Measurements from ENCODE around the gene KIFAP3.
"Not testable (repeated sequence)": the region's sequence is repeated elsewhere in the genome, so short reads cannot be mapped to it uniquely, and the experiment has no call there.

KIFAP3 gene

DNA sequence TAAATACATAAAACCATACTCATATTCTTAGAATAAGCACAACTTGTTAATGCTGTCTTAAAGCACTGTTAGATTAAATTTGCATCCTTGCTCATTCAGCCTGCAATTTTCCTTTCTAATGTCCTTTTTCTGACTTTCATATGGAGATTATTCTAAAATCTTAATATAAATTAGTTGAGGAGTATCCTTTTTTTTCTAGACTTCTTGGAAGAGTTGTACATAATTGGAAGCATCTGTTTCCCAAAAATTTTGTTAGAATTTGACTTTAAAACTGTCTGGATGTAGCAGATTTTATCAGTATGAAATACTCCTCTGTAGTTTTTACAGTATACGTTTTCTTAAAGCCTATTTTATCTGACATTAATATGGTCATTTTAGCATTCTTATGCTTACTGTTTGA lies 9.7 kb downstream of the KIFAP3 start:
- no peaks in the 10 kb centered on the region for H3K9me3 ChIP-seq (ENCODE audit: severe bottlenecking)
- H3K36me3 ChIP-seq = no peaks in the 10 kb centered on the region
- no peak for TF ChIP-seq CTCF (IDR thresholded peaks at IDR 0.05; ENCODE audit: low read depth, low read length)
- DNase-seq = no peak
- H3K27me3 ChIP-seq (ENCODE audit: insufficient read depth, low read depth, severe bottlenecking) = no peaks in the 10 kb centered on the region
- no peak overlapping the region for H3K4me3 ChIP-seq (ENCODE audit: low read depth, low read length)
- H3K27ac ChIP-seq = no peak overlapping the region

DNA sequence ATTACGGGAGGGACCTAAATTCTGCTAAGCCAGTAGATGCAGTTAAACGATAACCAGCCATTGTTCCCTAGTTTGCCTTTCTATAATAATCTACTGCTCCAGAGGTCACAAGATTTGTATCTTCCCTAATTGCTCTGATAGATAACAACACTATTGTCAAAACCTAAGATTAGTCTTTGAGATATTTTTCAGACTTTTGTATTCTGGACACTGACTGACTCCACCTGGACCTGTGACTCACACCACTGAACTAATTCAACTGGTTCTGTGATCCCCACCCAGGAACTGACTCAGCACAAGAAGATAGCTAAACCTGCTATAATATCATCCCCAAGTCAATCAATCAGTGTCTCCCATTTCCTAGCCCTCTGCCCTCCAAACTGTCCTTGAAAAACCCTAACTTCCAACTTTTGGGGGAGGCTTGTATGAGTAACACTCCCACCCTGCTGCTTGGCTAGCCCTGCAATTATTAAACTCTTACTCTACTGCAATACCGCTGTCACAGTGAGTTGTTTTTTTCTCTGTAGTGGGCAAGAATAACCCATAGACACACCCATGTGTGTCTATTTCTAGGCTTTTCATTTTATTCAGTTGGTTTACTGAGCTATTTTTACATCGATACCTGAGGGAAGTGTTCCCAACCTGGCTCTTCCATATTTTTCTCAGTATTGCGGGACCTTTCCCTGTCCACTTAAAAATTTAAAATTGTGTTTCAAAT lies 11.2 kb downstream of the KIFAP3 start:
- DNase-seq = no peak
- H3K9me3 ChIP-seq (ENCODE audit: severe bottlenecking) = no peaks in the 10 kb centered on the region
- no peak overlapping the region for H3K4me3 ChIP-seq (ENCODE audit: low read depth, low read length)
- no peak overlapping the region for H3K27ac ChIP-seq
- TF ChIP-seq CTCF (IDR thresholded peaks at IDR 0.05; ENCODE audit: low read depth, low read length) = no peak
- no peaks in the 10 kb centered on the region for H3K36me3 ChIP-seq
- H3K27me3 ChIP-seq (ENCODE audit: insufficient read depth, low read depth, severe bottlenecking) = no peaks in the 10 kb centered on the region

GRCh38 chr1:170061676-170062075 lies 12.8 kb downstream of the KIFAP3 start:
- H3K27ac ChIP-seq; H3K27me3 ChIP-seq (ENCODE audit: insufficient read depth, low read depth, severe bottlenecking); H3K36me3 ChIP-seq; DNase-seq; H3K9me3 ChIP-seq (ENCODE audit: severe bottlenecking); H3K4me3 ChIP-seq (ENCODE audit: low read depth, low read length): not testable (repeated sequence)

GRCh38 chr1:170060015-170060520 lies 14.4 kb downstream of the KIFAP3 start:
- not testable (repeated sequence) for H3K27me3 ChIP-seq (ENCODE audit: insufficient read depth, low read depth, severe bottlenecking); H3K4me3 ChIP-seq (ENCODE audit: low read depth, low read length); H3K9me3 ChIP-seq (ENCODE audit: severe bottlenecking); H3K27ac ChIP-seq; H3K36me3 ChIP-seq; DNase-seq

GRCh38 chr1:170049176-170049800 lies 25.2 kb downstream of the KIFAP3 start:
- Histone ChIP-seq H3K36me3 (no peaks in the 10 kb centered on the region), H3K27ac (no peak overlapping the region), H3K4me3 (ENCODE audit: low read depth, low read length) (no peak overlapping the region), H3K27me3 (ENCODE audit: insufficient read depth, low read depth, severe bottlenecking) (no peaks in the 10 kb centered on the region), H3K9me3 (ENCODE audit: severe bottlenecking) (no peaks in the 10 kb centered on the region)
- peak; percentile 29 for DNase-seq
- no peak for TF ChIP-seq CTCF (IDR thresholded peaks at IDR 0.05; ENCODE audit: low read depth, low read length)

- Histone ChIP-seq H3K27ac (no peak overlapping the region), H3K27me3 (ENCODE audit: insufficient read depth, low read depth, severe bottlenecking) (no peaks in the 10 kb centered on the region), H3K9me3 (ENCODE audit: severe bottlenecking) (no peaks in the 10 kb centered on the region), H3K4me3 (ENCODE audit: low read depth, low read length) (no peak overlapping the region), H3K36me3 (no peaks in the 10 kb centered on the region)
- no peak for TF ChIP-seq CTCF (IDR thresholded peaks at IDR 0.05; ENCODE audit: low read depth, low read length)
- DNase-seq = no peak
Measured at GRCh38 chr1:170048515-170048914, 26.0 kb downstream of the KIFAP3 start.
